ENCODE data around the gene RANBP10. TPM values are rescaled to one million over a fixed set of nuclear protein-coding genes. Genes with fewer than 3 reads are reported as not detected.

The RANBP10 gene
- total RNA-seq, 1 donor from 2014 or later = 11.4 TPM

DNA sequence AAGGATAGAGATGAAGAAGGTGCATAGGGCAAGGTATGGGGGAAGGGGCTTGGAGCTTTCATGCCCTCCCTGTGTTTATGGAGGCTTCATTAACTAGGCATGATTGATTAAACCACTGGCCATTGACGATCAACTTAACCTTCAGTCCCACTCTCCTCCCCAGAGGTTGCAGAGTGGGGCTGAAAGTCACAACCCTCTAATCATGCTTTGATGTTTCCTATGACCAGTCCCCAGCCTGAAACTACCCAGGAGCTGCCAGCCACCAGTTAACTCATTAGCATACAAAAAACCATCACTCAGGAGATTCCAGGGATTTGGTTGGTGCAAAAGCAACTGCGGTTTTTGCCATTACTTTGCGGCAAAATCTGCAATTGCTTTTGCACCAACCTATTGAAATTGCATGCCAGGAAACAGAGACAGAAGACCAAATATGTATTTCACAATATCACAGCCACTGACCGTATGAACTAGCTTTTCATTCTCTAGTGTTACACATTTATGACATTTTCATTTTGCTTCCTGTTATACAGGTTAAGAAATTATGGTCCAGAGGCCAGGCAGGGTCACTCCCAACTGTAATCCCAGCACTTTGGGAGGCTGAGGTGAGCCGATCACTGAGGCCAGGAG, 92.6 kb downstream of the RANBP10 start:
- peaks cover 17% of the 10 kb centered on the region for H3K36me3 Mint-ChIP-seq
- peaks cover 72% of the 10 kb centered on the region for H3K79me2 ChIP-seq (ENCODE audit: low read depth)
- H3K4me3 ChIP-seq = no peak overlapping the region
- no peak overlapping the region for H3K4me3 Mint-ChIP-seq
- no peaks in the 10 kb centered on the region for H3F3A ChIP-seq (ENCODE audit: low read depth)
- peaks cover 48% of the 10 kb centered on the region for H4K20me1 ChIP-seq (ENCODE audit: low read depth)
- no peak overlapping the region for H3K27ac Mint-ChIP-seq
- H3K27me3 ChIP-seq = no peaks in the 10 kb centered on the region
- DNase-seq (ENCODE audit: low spot score) = no peak
- TF ChIP-seq, protein P1, sequence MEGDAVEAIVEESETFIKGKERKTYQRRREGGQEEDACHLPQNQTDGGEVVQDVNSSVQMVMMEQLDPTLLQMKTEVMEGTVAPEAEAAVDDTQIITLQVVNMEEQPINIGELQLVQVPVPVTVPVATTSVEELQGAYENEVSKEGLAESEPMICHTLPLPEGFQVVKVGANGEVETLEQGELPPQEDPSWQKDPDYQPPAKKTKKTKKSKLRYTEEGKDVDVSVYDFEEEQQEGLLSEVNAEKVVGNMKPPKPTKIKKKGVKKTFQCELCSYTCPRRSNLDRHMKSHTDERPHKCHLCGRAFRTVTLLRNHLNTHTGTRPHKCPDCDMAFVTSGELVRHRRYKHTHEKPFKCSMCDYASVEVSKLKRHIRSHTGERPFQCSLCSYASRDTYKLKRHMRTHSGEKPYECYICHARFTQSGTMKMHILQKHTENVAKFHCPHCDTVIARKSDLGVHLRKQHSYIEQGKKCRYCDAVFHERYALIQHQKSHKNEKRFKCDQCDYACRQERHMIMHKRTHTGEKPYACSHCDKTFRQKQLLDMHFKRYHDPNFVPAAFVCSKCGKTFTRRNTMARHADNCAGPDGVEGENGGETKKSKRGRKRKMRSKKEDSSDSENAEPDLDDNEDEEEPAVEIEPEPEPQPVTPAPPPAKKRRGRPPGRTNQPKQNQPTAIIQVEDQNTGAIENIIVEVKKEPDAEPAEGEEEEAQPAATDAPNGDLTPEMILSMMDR (IDR thresholded peaks at IDR 0.05) = no peak
- TF ChIP-seq EZH2phosphoT487 (IDR thresholded peaks at IDR 0.05) (no peak), EZH2 (IDR thresholded peaks at IDR 0.05) (no peak)
- H3K9me3 Mint-ChIP-seq = no peaks in the 10 kb centered on the region
- H2AFZ ChIP-seq (replicated peaks) = no peak overlapping the region
- H3K4me1 ChIP-seq = peaks cover 6% of the 10 kb centered on the region
- no peak overlapping the region for H3K27ac ChIP-seq
- H3K4me2 ChIP-seq = no peak overlapping the region
- H3K4me1 Mint-ChIP-seq = peaks cover 17% of the 10 kb centered on the region
- H3K9ac ChIP-seq = no peak overlapping the region
- H3K36me3 ChIP-seq = no peaks in the 10 kb centered on the region
- no peaks in the 10 kb centered on the region for H3K27me3 Mint-ChIP-seq (ENCODE audit: insufficient read depth, low read depth)
- no peaks in the 10 kb centered on the region for H3K9me3 ChIP-seq (ENCODE audit: low read depth)

DNA sequence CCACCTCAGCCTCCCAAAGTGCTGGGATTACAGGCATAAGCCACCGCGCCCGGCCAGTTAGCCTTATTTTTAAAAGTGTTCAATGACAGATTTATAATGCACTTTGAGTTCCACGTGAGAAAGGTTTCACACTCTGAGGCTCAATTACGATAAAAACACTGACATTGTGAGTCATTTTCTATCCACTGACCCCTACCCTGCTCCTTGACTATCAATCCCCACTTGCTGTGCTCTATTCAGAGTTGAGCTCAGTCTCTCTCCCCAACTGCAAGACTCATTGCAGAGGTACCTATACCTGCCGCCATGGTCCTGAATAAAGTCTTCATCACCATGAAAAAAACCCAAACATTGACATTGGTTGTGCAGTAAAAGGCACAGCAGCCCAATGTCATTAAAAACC, 95.8 kb downstream of the RANBP10 start:
- no peaks in the 10 kb centered on the region for H3K9me3 ChIP-seq (ENCODE audit: low read depth)
- peaks cover 70% of the 10 kb centered on the region for H3K79me2 ChIP-seq (ENCODE audit: low read depth)
- no peak for DNase-seq (ENCODE audit: low spot score)
- H3K27me3 ChIP-seq = no peaks in the 10 kb centered on the region
- no peaks in the 10 kb centered on the region for H3K4me1 ChIP-seq
- H3K27ac ChIP-seq = no peak overlapping the region
- H2AFZ ChIP-seq (replicated peaks) = no peak overlapping the region
- peaks cover 3% of the 10 kb centered on the region for H3K4me1 Mint-ChIP-seq
- no peaks in the 10 kb centered on the region for H3F3A ChIP-seq (ENCODE audit: low read depth)
- no peak overlapping the region for H3K4me3 ChIP-seq
- H3K9ac ChIP-seq = no peak overlapping the region
- no peak overlapping the region for H3K4me3 Mint-ChIP-seq
- no peak overlapping the region for H3K27ac Mint-ChIP-seq
- H3K27me3 Mint-ChIP-seq (ENCODE audit: insufficient read depth, low read depth) = no peaks in the 10 kb centered on the region
- no peaks in the 10 kb centered on the region for H3K36me3 ChIP-seq
- no peaks in the 10 kb centered on the region for H3K9me3 Mint-ChIP-seq
- H3K36me3 Mint-ChIP-seq = peaks cover 19% of the 10 kb centered on the region
- TF ChIP-seq, protein P1 (IDR thresholded peaks at IDR 0.05) = no peak
- TF ChIP-seq EZH2phosphoT487 (IDR thresholded peaks at IDR 0.05) = no peak
- TF ChIP-seq EZH2 (IDR thresholded peaks at IDR 0.05) = no peak
- peaks cover 35% of the 10 kb centered on the region for H4K20me1 ChIP-seq (ENCODE audit: low read depth)
- no peak overlapping the region for H3K4me2 ChIP-seq

DNA sequence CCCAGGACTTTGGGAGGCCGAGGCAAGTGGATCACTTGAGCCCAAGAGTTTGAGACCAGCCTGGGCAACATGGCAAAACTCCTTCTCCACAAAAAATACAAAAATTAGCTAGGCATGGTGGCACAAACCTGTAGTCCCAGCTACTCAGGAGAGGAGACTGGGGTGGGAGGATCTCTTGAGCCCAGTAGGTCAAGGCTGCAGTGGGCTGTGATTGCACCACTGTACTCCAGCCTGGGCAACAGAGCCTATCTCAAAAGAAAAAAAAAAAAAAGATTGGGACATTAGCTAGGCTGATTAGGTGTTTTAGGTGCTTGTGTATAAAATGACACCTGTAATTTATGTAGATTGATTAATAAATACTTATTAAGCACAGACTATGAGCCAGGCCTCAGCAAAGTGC, 97.3 kb downstream of the RANBP10 start:
- H3F3A ChIP-seq (ENCODE audit: low read depth) = no peaks in the 10 kb centered on the region
- TF ChIP-seq EZH2 (IDR thresholded peaks at IDR 0.05) (no peak), EZH2phosphoT487 (IDR thresholded peaks at IDR 0.05) (no peak)
- TF ChIP-seq, protein P1 (IDR thresholded peaks at IDR 0.05) = no peak
- H3K4me1 ChIP-seq = no peaks in the 10 kb centered on the region
- no peaks in the 10 kb centered on the region for H3K27me3 ChIP-seq
- no peak overlapping the region for H3K4me3 ChIP-seq
- no peak overlapping the region for H3K27ac ChIP-seq
- H3K4me2 ChIP-seq = no peak overlapping the region
- DNase-seq (ENCODE audit: low spot score) = no peak
- Mint-ChIP-seq H3K36me3 (peaks cover 19% of the 10 kb centered on the region), H3K27me3 (ENCODE audit: insufficient read depth, low read depth) (no peaks in the 10 kb centered on the region), H3K4me1 (peaks cover 3% of the 10 kb centered on the region), H3K27ac (no peak overlapping the region), H3K4me3 (no peak overlapping the region), H3K9me3 (no peaks in the 10 kb centered on the region)
- peaks cover 30% of the 10 kb centered on the region for H4K20me1 ChIP-seq (ENCODE audit: low read depth)
- H3K79me2 ChIP-seq (ENCODE audit: low read depth) = peaks cover 70% of the 10 kb centered on the region
- no peaks in the 10 kb centered on the region for H3K36me3 ChIP-seq
- H2AFZ ChIP-seq (replicated peaks) = no peak overlapping the region
- no peaks in the 10 kb centered on the region for H3K9me3 ChIP-seq (ENCODE audit: low read depth)
- H3K9ac ChIP-seq = no peak overlapping the region
